Measurements from ENCODE around the gene NASP.

Gene NASP

DNA sequence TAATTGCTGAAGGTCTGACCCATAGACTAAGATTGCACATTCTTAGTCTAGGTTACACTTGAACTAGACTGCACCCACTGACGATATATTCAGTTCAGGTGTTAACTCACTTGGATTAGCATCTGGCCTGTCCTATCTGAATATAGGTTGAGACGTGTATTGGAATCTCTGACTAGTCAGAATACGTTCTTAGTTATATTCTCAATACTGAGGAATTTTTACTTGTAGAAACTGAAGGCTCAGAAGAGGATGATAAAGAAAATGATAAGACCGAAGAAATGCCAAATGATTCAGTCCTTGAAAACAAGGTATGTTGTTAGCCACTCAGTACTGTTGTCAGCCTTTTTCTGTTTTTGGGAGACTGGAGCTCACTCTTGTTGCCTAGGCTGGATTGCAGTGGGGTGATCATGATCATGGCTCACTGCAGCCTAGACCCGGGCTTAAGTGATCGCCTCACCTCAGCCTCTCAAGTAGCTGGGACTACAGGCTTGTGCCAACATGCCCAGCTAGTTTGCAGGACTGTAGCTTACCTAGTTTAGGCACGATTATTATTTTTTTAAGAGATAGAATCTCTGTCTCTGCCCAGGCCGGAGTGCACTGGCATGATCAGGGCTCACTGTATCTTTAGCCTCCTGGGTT is 29.2 kb downstream of the NASP start:
- H3K18ac ChIP-seq (ENCODE audit: low read depth in 1 of 2, low read length in 2 of 2): no peak overlapping the region
- H2AFZ ChIP-seq (ENCODE audit: low read depth, low read length): no peak overlapping the region
- H4K91ac ChIP-seq (ENCODE audit: low read length): no peak overlapping the region
- H3K27me3 ChIP-seq (ENCODE audit: control insufficient read depth in 1 of 2, insufficient read depth in 1 of 2, low read length in 2 of 2): no peaks in the 10 kb centered on the region
- DNase-seq: no peak
- 85% methylated on average over 8 of the region's 8 CpGs for WGBS
- no peak overlapping the region for H2BK120ac ChIP-seq (ENCODE audit: low read depth, low read length)
- H3K23ac ChIP-seq (ENCODE audit: low read length in 2 of 2): no peak overlapping the region
- no peak overlapping the region for H2BK5ac ChIP-seq (ENCODE audit: low read depth, low read length, poor library complexity, severe bottlenecking)
- peaks cover 5% of the 10 kb centered on the region for H3K79me1 ChIP-seq (replicated peaks; ENCODE audit: low read length, poor library complexity, severe bottlenecking)
- no peak overlapping the region for H3K4ac ChIP-seq (ENCODE audit: low read depth in 1 of 2, low read length in 2 of 2)
- no peak overlapping the region for H3K4me2 ChIP-seq (ENCODE audit: low read length, poor library complexity, severe bottlenecking)
- no peak overlapping the region for H2BK15ac ChIP-seq (ENCODE audit: low read depth, poor library complexity, severe bottlenecking)
- H3K36me3 ChIP-seq (ENCODE audit: control insufficient read depth in 1 of 2, insufficient read depth in 2 of 2, low read depth in 1 of 2, low read length in 2 of 2): peaks cover 26 to 78% of the 10 kb centered on the region in 2 experiments
- H3K4me3 ChIP-seq (ENCODE audit: insufficient read depth in 1 of 2, low read depth in 1 of 2, low read length in 2 of 2): no peak overlapping the region
- no peaks in the 10 kb centered on the region for H3K9me3 ChIP-seq (ENCODE audit: control insufficient read depth, low read length)
- no peak overlapping the region for H3K9ac ChIP-seq (ENCODE audit: low read length)
- no peak overlapping the region for H2BK12ac ChIP-seq (ENCODE audit: low read length in 2 of 2)
- no peak overlapping the region for H3K14ac ChIP-seq (ENCODE audit: low read length in 2 of 2)
- H3K27ac ChIP-seq (ENCODE audit: low read length, poor library complexity, severe bottlenecking): no peak overlapping the region
- no peak overlapping the region for H4K8ac ChIP-seq (ENCODE audit: low read length)
- no peaks in the 10 kb centered on the region for H3K4me1 ChIP-seq (ENCODE audit: control insufficient read depth, insufficient read depth, low read depth, low read length)
- H2AK5ac ChIP-seq (ENCODE audit: low read length, severe bottlenecking): no peak overlapping the region

DNA sequence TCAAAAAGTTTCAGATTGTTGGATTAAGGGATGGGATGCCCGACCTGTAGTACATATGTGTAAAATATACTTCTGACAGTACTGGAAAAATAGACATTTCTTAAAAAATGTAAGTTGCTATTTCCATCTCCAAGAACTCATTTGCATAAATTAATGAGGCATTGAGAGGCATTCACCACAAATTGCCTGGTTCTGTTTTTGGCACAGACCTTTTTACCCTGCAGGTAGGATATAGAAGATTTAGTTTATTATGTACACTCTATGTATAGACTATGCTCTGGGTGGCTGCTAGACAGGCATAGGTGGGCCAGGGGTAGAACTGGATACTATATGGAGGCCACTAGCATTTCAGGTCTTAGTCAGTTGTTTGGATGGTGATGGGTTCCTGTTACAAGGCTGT is 32.0 kb downstream of the NASP start:
- no CpG with 5 or more reads among the region's 1 CpG for WGBS
- Histone ChIP-seq H4K91ac (ENCODE audit: low read length) (no peak overlapping the region), H3K79me1 (replicated peaks; ENCODE audit: low read length, poor library complexity, severe bottlenecking) (peaks cover 7% of the 10 kb centered on the region)

DNA sequence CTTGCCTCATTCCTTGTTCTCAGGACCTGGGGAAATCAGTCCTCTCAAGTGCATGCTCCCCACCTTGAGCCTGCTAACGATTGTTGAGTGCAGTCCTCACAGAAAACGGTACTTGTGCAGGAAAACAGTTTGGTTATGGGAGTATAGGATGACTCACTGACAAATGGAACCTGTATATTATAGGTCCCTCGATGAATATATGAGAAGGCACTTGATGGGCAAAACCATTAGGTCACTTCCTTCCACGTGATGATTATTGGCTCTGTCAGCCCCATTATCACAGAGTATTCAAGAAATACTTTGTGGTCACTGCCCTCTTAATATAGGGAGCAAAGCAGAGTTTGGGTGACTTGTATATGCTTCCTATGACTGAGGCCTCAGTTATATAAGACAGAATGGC is 33.8 kb downstream of the NASP start:
- H4K91ac ChIP-seq (ENCODE audit: low read length): no peak overlapping the region
- peaks cover 6% of the 10 kb centered on the region for H3K79me1 ChIP-seq (replicated peaks; ENCODE audit: low read length, poor library complexity, severe bottlenecking)
- H3K4me1 ChIP-seq (ENCODE audit: control insufficient read depth, insufficient read depth, low read depth, low read length): no peaks in the 10 kb centered on the region
- no peak overlapping the region for H3K14ac ChIP-seq (ENCODE audit: low read length in 2 of 2)
- H3K9ac ChIP-seq (ENCODE audit: low read length): no peak overlapping the region
- H2AFZ ChIP-seq (ENCODE audit: low read depth, low read length): no peak overlapping the region
- DNase-seq: peak; percentile 58
- H3K4ac ChIP-seq (ENCODE audit: low read depth in 1 of 2, low read length in 2 of 2): no peak overlapping the region
- no peak overlapping the region for H2BK12ac ChIP-seq (ENCODE audit: low read length in 2 of 2)
- H2AK5ac ChIP-seq (ENCODE audit: low read length, severe bottlenecking): no peak overlapping the region
- WGBS: 39% methylated on average over 4 of the region's 4 CpGs
- no peak overlapping the region for H2BK15ac ChIP-seq (ENCODE audit: low read depth, poor library complexity, severe bottlenecking)
- H3K27me3 ChIP-seq (ENCODE audit: control insufficient read depth in 1 of 2, insufficient read depth in 1 of 2, low read length in 2 of 2): no peaks in the 10 kb centered on the region
- H3K23ac ChIP-seq (ENCODE audit: low read length in 2 of 2): no peak overlapping the region
- H3K27ac ChIP-seq (ENCODE audit: low read length, poor library complexity, severe bottlenecking): no peak overlapping the region
- H3K9me3 ChIP-seq (ENCODE audit: control insufficient read depth, low read length): no peaks in the 10 kb centered on the region
- no peak overlapping the region for H4K8ac ChIP-seq (ENCODE audit: low read length)
- no peak overlapping the region for H2BK5ac ChIP-seq (ENCODE audit: low read depth, low read length, poor library complexity, severe bottlenecking)
- H3K18ac ChIP-seq (ENCODE audit: low read depth in 1 of 2, low read length in 2 of 2): no peak overlapping the region
- H3K36me3 ChIP-seq (ENCODE audit: control insufficient read depth in 1 of 2, insufficient read depth in 2 of 2, low read depth in 1 of 2, low read length in 2 of 2): peaks cover 48 to 77% of the 10 kb centered on the region in 2 experiments
- no peak overlapping the region for H3K4me2 ChIP-seq (ENCODE audit: low read length, poor library complexity, severe bottlenecking)
- H3K4me3 ChIP-seq (ENCODE audit: insufficient read depth in 1 of 2, low read depth in 1 of 2, low read length in 2 of 2): no peak overlapping the region
- no peak overlapping the region for H2BK120ac ChIP-seq (ENCODE audit: low read depth, low read length)

More for the DNA sequence above, 32.0 kb downstream of the NASP start:
- H4K8ac ChIP-seq (ENCODE audit: low read length): no peak overlapping the region
- peaks cover 35 to 82% of the 10 kb centered on the region in 2 experiments for H3K36me3 ChIP-seq (ENCODE audit: control insufficient read depth in 1 of 2, insufficient read depth in 2 of 2, low read depth in 1 of 2, low read length in 2 of 2)
- H3K27ac ChIP-seq (ENCODE audit: low read length, poor library complexity, severe bottlenecking): no peak overlapping the region
- H3K9me3 ChIP-seq (ENCODE audit: control insufficient read depth, low read length): no peaks in the 10 kb centered on the region
- no peak overlapping the region for H2BK120ac ChIP-seq (ENCODE audit: low read depth, low read length)
- H3K4me1 ChIP-seq (ENCODE audit: control insufficient read depth, insufficient read depth, low read depth, low read length): no peaks in the 10 kb centered on the region
- H3K14ac ChIP-seq (ENCODE audit: low read length in 2 of 2): no peak overlapping the region
- H2BK12ac ChIP-seq (ENCODE audit: low read length in 2 of 2): no peak overlapping the region
- DNase-seq: no peak
- no peak overlapping the region for H2BK15ac ChIP-seq (ENCODE audit: low read depth, poor library complexity, severe bottlenecking)
- no peak overlapping the region for H2BK5ac ChIP-seq (ENCODE audit: low read depth, low read length, poor library complexity, severe bottlenecking)
- H2AFZ ChIP-seq (ENCODE audit: low read depth, low read length): no peak overlapping the region
- H3K9ac ChIP-seq (ENCODE audit: low read length): no peak overlapping the region
- no peak overlapping the region for H3K4me3 ChIP-seq (ENCODE audit: insufficient read depth in 1 of 2, low read depth in 1 of 2, low read length in 2 of 2)
- H3K27me3 ChIP-seq (ENCODE audit: control insufficient read depth in 1 of 2, insufficient read depth in 1 of 2, low read length in 2 of 2): no peaks in the 10 kb centered on the region
- H2AK5ac ChIP-seq (ENCODE audit: low read length, severe bottlenecking): no peak overlapping the region
- H3K4me2 ChIP-seq (ENCODE audit: low read length, poor library complexity, severe bottlenecking): no peak overlapping the region
- H3K23ac ChIP-seq (ENCODE audit: low read length in 2 of 2): no peak overlapping the region
- no peak overlapping the region for H3K18ac ChIP-seq (ENCODE audit: low read depth in 1 of 2, low read length in 2 of 2)
- no peak overlapping the region for H3K4ac ChIP-seq (ENCODE audit: low read depth in 1 of 2, low read length in 2 of 2)

DNA sequence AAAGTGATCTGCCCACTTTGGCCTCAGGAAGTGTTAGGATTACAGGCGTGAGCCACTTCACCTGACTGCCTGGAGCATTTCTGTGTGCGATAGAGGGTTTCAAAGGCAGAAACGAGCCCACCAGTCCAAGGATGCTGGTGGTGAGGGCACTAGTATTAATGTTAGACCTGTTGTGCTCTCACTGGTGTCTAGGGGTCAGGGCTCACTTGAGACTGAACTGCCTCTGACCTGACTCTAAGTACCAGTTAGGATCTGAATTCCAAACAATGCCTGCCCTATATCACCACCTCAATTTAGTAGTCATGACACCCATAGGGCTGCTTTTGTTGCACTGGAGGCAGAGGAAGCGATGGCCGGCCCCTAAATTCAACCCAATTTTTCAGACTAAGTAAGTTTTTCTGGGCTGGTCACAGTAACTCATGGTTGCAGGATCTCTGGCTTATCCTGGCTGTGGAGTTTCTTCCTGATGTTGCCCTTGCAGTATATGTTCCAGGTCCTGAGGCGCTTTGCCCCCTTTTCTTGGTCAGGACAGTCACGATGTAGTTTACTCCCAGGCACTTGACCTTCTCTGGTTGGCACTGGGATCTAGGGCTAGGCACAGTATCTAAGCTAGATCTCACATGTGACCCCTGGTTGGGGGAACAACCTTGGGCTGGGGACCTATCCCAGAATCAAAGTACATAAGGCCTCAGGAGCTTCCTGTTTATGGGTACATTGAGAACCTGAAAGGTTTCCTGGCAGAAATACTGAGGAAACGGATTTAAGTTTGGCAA is 35.5 kb downstream of the NASP start:
- no peak overlapping the region for H2AFZ ChIP-seq (ENCODE audit: low read depth, low read length)
- no peaks in the 10 kb centered on the region for H3K4me1 ChIP-seq (ENCODE audit: control insufficient read depth, insufficient read depth, low read depth, low read length)
- H2BK5ac ChIP-seq (ENCODE audit: low read depth, low read length, poor library complexity, severe bottlenecking): no peak overlapping the region
- H3K4me3 ChIP-seq (ENCODE audit: insufficient read depth in 1 of 2, low read depth in 1 of 2, low read length in 2 of 2): no peak overlapping the region
- H4K91ac ChIP-seq (ENCODE audit: low read length): no peak overlapping the region
- no peak overlapping the region for H3K18ac ChIP-seq (ENCODE audit: low read depth in 1 of 2, low read length in 2 of 2)
- H3K36me3 ChIP-seq (ENCODE audit: control insufficient read depth in 1 of 2, insufficient read depth in 2 of 2, low read depth in 1 of 2, low read length in 2 of 2): peaks cover 58 to 60% of the 10 kb centered on the region in 2 experiments
- H3K4me2 ChIP-seq (ENCODE audit: low read length, poor library complexity, severe bottlenecking): no peak overlapping the region
- H3K23ac ChIP-seq (ENCODE audit: low read length in 2 of 2): no peak overlapping the region
- H2AK5ac ChIP-seq (ENCODE audit: low read length, severe bottlenecking): no peak overlapping the region
- no peaks in the 10 kb centered on the region for H3K27me3 ChIP-seq (ENCODE audit: control insufficient read depth in 1 of 2, insufficient read depth in 1 of 2, low read length in 2 of 2)
- H3K9me3 ChIP-seq (ENCODE audit: control insufficient read depth, low read length): no peaks in the 10 kb centered on the region
- DNase-seq: no peak
- no peak overlapping the region for H3K14ac ChIP-seq (ENCODE audit: low read length in 2 of 2)
- 73% methylated on average over 8 of the region's 8 CpGs for WGBS
- H4K8ac ChIP-seq (ENCODE audit: low read length): no peak overlapping the region
- H2BK120ac ChIP-seq (ENCODE audit: low read depth, low read length): no peak overlapping the region
- H3K27ac ChIP-seq (ENCODE audit: low read length, poor library complexity, severe bottlenecking): no peak overlapping the region
- H3K79me1 ChIP-seq (replicated peaks; ENCODE audit: low read length, poor library complexity, severe bottlenecking): peaks cover 2% of the 10 kb centered on the region
- no peak overlapping the region for H2BK15ac ChIP-seq (ENCODE audit: low read depth, poor library complexity, severe bottlenecking)
- H3K9ac ChIP-seq (ENCODE audit: low read length): no peak overlapping the region
- H2BK12ac ChIP-seq (ENCODE audit: low read length in 2 of 2): no peak overlapping the region
- H3K4ac ChIP-seq (ENCODE audit: low read depth in 1 of 2, low read length in 2 of 2): no peak overlapping the region
